ENCODE data around the gene SAFB.

SAFB gene

DNA sequence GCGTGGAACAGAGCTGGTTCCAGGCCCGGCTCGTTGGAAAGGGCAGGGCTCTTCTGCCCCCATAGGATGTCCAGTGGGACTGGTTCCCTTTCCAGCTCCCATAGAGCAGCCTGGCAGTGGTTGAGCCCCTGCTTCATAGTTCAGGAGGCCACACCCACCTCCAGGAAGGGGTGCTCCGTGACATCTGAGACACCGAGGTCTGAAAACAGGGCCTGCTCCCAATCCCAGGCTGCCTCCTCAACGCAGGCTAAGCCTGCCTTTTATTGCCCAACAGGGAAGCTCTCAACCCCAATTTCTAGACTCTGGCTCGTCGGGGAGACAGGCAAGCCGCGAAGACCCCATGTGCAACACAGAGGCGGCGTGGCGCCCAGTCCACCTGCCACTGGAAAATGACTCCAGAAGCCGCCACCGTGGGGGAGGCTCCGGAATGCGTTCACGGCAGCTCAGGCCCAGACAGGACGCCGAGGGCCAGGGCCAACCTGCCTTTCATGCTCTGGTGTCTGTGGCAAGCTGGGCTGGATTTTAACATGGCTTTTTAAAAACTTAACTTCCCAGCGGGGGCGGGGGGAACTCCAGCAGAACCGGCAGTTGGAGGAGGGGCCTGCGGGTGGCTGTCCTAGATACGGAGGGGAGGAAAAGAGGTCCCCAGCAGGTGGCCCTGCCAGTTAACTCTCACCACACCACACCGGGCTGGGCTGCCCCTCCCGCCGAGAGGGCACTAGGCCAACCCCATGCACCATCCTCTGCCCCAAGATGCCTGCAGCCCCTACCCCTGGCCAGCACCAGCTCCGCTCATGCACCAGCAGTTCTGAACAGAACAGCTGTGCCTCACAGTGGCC lies 37.2 kb upstream of the SAFB start:
- no peak overlapping the region for H3K4me3 ChIP-seq (replicated peaks; ENCODE audit: low read depth, low read length)
- TF ChIP-seq, protein P1, sequence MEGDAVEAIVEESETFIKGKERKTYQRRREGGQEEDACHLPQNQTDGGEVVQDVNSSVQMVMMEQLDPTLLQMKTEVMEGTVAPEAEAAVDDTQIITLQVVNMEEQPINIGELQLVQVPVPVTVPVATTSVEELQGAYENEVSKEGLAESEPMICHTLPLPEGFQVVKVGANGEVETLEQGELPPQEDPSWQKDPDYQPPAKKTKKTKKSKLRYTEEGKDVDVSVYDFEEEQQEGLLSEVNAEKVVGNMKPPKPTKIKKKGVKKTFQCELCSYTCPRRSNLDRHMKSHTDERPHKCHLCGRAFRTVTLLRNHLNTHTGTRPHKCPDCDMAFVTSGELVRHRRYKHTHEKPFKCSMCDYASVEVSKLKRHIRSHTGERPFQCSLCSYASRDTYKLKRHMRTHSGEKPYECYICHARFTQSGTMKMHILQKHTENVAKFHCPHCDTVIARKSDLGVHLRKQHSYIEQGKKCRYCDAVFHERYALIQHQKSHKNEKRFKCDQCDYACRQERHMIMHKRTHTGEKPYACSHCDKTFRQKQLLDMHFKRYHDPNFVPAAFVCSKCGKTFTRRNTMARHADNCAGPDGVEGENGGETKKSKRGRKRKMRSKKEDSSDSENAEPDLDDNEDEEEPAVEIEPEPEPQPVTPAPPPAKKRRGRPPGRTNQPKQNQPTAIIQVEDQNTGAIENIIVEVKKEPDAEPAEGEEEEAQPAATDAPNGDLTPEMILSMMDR (IDR thresholded peaks at IDR 0.05; ENCODE audit: low read length, missing control alignments), result no peak
- no peak for DNase-seq (ENCODE audit: low read depth)

DNA sequence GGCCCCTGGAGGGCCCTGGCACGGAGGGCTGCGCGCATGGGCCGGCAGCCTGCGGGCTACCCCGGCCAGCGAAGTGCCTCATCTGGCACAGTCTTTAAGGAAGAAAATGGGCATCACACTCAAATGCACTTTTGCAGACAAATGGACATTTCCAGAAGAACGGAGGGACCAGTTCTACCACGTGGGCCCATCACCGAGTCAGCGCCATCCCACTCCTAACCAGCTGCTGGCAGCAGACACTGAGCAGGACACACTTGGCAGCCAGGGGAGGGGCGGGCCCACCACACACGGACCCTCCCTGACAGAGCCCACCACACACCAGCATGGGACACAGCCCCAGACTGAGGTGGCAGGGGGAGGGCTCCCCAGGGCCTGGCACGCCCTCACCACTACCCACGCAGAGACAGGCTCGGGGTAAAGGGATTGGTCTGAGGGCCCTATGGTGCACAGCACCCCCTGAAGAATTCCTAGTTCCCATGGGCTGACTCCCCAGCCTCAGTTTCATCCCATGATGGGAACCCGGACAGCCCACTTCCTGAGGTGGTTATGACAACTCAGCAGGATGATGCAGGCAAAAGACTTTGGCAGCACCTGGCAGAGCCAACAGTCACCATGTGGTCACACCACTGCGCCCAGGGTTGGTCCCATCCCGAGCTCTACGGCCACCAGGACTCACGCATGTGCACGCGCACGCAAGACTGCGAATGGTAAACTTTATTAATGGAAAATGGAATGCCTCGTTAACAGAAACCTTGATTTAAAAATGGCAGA lies 36.4 kb upstream of the SAFB start:
- no peak overlapping the region for H3K4me3 ChIP-seq (replicated peaks; ENCODE audit: low read depth, low read length)
- TF ChIP-seq, protein P1 (IDR thresholded peaks at IDR 0.05; ENCODE audit: low read length, missing control alignments), result no peak
- no peak for DNase-seq (ENCODE audit: low read depth)

DNA sequence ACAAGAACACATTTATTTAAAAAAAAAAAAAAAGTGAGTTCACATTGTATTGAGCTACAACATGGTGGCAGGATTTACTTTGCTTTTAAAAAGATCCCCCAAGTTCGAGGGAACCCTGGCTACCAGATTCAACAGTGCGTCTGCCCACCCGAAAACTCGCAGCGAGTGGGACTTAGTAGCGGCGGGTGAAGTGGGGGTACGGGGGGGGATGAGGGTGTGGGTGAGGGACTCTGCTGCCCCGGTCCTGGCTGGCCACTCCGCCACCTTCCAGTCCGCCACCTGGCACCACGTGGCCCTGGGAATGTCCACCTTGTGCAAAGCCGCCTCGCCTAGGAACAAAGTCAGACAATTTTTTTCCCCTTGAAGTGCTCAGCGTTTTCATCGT lies 35.8 kb upstream of the SAFB start:
- no peak for DNase-seq (ENCODE audit: low read depth)
- H3K4me3 ChIP-seq (replicated peaks; ENCODE audit: low read depth, low read length), result no peak overlapping the region
- TF ChIP-seq, protein P1 (IDR thresholded peaks at IDR 0.05; ENCODE audit: low read length, missing control alignments), result no peak

DNA sequence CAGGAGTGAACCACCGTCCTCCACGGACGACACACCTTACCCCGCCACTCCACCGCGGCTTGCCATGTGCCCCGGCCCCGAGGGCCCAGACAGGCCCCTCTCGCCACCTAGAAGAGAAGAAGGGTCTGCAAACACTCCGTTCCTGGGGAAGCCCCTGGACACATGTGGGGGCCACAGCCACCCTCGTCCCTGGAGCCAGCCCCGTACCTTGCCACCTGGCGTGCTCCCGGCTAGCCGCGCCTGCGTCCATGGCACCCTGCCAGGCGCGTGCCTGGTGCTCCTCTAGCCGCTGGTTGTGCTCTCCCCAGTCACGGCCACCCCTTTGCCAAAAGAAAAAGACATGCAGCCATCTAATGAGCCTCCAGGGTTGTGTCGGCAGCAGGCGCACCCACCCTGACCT lies 35.2 kb upstream of the SAFB start:
- H3K4me3 ChIP-seq (replicated peaks; ENCODE audit: low read depth, low read length), result no peak overlapping the region
- TF ChIP-seq, protein P1 (IDR thresholded peaks at IDR 0.05; ENCODE audit: low read length, missing control alignments), result no peak
- DNase-seq (ENCODE audit: low read depth), result no peak

DNA sequence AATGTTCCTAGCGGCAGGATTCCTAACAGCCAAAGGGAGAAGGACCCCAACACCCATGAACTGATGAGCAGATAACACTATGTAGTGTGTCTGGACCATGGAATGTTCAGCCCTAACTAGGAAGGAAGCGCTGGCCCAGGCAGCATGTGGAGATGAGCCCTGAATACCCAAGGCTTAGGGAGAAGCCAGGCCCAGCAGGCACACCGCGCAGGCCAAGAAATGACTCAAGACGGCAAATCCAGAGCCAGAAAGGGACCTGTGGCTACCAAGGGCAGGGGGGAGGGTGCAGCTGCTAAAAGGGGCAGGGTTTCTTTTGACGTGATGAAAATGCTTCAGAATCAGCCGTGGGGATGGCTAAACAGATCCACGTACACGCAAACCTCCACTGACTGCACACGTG lies 34.4 kb upstream of the SAFB start:
- no peak for DNase-seq (ENCODE audit: low read depth)
- H3K4me3 ChIP-seq (replicated peaks; ENCODE audit: low read depth, low read length), result no peak overlapping the region
- TF ChIP-seq, protein P1 (IDR thresholded peaks at IDR 0.05; ENCODE audit: low read length, missing control alignments), result no peak

DNA sequence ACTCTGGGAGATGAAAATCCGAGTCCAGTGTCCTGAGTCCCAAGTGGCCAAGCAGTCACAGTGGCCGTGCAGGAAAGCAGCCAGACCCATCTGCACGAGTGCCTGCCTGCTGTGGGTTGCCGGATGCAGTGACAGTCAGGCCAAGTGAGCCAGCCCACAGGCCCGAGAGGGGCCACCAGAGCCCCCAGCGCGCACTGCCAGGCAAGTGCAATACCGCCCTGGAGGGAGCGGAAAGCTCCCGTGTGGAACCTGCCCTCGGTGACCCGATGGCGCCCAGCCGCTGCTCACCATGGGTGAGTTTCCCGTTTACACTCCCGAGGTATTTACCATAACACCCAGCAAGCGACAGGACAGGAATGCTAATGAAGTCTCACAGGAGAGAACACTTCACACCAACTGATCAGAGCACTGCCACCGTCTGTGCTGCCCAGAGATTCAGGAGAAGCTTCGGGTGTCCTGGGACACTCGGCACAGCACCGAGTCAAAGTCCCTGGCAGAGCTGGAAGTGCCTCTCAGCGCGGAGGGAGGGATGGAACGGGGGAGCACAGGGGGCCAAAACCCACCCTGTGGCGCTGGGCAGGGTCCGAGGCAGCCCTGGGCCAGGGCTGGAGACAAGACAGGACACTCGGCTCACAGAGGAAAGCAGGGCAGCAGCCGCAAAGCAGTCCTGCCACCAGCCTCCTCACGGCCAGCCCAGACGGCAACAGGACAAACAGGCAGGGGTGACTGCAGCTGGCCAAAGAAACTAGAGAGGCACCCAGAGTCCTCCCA lies 33.8 kb upstream of the SAFB start:
- no peak for DNase-seq (ENCODE audit: low read depth)
- no peak overlapping the region for H3K4me3 ChIP-seq (replicated peaks; ENCODE audit: low read depth, low read length)
- TF ChIP-seq, protein P1 (IDR thresholded peaks at IDR 0.05; ENCODE audit: low read length, missing control alignments), result no peak

All from fibroblast of pulmonary artery (primary cell).